ENCODE measurements around the gene NEBL. TPM values are rescaled to one million over a fixed set of nuclear protein-coding genes. Genes with fewer than 3 reads are reported as not detected.

The NEBL gene
- total RNA-seq, 4 donors from 2014 or later = 52.0 to 100 (median 62.3) TPM

DNA sequence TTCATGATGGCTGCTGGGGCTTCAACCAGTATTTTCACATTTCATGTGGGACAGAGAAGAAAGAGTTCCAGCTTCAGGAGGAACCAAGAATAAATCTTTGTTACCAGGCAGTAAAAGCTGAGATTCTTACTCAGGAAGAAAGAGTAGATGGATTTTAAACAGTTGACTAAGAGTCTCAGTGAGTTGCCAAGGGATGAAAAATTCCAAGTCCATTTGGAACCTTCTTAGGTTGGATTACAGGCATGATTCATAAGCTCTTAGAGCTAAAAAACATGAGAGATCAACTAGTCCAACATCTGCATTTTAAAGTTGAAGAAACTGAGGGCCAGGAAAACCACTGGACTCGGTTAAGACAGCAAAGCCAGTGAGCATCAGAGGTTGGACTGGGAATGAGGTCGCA is 148.6 kb downstream of the NEBL start:
- WGBS, 2 donors = 73 to 77% methylated on average over 2 of the region's 2 CpGs
- TF ChIP-seq POLR2A (IDR thresholded peaks at IDR 0.05) = no peak
- no peak for DNase-seq (ENCODE audit: low spot score in 2 of 2)
- H3K4me3 ChIP-seq (ENCODE audit: low read depth, poor library complexity, severe bottlenecking) = no peak overlapping the region
- intact Hi-C loops (cut with DNase I; ENCODE audit: low total_unique reads) = no loop called here

DNA sequence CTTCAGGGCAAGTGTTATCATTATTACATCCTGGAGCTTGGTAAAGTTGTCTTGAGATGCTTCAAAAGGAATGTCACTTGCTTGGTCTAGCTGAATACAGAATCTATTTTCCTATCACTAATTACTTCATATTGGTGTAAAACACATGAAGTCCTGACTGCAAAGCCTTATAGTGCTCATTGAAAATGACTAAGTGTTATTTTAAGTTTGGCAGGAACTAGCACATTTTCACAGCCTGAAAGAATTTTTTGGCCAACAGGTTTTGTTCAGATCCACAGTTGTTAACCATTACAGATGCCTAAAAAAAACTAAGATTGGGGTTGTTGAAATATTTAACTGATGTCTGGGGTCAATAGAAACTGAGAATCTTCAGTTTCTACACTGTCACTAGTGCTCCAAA is 149.3 kb downstream of the NEBL start:
- intact Hi-C loops (cut with DNase I; ENCODE audit: low total_unique reads) = no loop called here
- DNase-seq (ENCODE audit: low spot score in 2 of 2) = no peak
- no peak for TF ChIP-seq POLR2A (IDR thresholded peaks at IDR 0.05)
- TF ChIP-seq, protein P1, sequence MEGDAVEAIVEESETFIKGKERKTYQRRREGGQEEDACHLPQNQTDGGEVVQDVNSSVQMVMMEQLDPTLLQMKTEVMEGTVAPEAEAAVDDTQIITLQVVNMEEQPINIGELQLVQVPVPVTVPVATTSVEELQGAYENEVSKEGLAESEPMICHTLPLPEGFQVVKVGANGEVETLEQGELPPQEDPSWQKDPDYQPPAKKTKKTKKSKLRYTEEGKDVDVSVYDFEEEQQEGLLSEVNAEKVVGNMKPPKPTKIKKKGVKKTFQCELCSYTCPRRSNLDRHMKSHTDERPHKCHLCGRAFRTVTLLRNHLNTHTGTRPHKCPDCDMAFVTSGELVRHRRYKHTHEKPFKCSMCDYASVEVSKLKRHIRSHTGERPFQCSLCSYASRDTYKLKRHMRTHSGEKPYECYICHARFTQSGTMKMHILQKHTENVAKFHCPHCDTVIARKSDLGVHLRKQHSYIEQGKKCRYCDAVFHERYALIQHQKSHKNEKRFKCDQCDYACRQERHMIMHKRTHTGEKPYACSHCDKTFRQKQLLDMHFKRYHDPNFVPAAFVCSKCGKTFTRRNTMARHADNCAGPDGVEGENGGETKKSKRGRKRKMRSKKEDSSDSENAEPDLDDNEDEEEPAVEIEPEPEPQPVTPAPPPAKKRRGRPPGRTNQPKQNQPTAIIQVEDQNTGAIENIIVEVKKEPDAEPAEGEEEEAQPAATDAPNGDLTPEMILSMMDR (IDR thresholded peaks at IDR 0.05) = no peak
- no peak overlapping the region for H3K4me3 ChIP-seq (ENCODE audit: low read depth, poor library complexity, severe bottlenecking)

DNA sequence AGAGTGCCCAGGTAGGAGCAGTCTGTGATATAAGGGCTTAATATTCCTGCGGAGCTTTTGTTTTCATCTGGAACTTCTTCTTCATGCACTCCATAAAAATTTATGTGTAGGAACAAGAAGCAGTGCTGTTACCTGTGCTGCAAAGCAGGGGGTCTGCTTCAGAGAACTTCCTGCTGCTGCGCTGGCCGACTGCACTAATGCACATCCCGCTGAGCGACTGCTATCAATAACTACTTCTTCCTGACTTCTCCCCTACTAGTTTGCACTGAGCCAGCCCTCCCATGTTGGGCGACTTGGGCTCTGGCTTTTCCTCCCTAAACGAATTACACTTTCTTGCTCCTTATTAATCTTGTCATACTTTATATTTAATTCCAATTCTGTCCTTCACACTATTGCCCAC is 150.3 kb downstream of the NEBL start:
- intact Hi-C loops (cut with DNase I; ENCODE audit: low total_unique reads) = no loop called here
- TF ChIP-seq POLR2A (IDR thresholded peaks at IDR 0.05) = no peak
- TF ChIP-seq, protein P1 (IDR thresholded peaks at IDR 0.05) = no peak
- no peak overlapping the region for H3K4me3 ChIP-seq (ENCODE audit: low read depth, poor library complexity, severe bottlenecking)
- DNase-seq (ENCODE audit: low spot score in 2 of 2) = no peak
- WGBS, 2 donors = 86 to 88% methylated on average over 7 of the region's 7 CpGs

DNA sequence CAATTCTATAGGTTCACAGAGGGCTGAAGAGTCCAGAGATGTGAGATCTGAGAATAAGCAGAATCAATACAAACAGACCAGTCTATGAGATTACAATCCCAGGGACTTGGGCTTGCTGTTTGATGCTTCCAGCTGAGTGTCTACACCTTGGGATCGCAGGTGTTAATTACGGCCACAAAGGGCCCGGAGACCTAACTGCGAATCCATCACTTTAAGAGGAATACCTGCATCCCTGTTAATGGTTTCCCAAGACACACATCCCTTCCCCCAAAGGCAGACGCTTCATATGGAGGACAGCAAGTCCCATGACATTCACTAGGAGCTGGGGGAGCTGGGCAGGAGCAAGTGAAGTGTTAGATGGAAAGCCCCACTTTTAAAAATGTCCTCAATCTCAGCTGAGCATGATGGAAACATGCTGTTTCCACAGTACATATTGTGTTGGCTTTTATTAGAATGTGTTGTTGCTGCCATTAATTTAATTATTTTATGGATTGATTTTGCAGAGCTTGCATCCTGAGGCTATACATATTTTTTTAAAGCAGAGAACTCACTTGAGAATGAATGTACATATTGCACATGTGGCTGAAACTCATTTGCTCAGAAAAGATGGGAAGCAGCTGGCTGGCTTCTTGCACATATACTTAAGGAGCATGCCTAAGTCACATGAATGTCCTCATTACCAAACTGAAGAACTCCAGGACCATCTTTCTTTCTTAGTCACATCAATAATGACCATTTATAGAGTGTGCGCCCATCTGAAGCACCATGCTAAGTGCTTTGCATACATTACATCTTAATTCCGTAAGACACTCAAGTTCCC is 151.3 kb downstream of the NEBL start:
- TF ChIP-seq, protein P1 (IDR thresholded peaks at IDR 0.05) = no peak
- TF ChIP-seq POLR2A (IDR thresholded peaks at IDR 0.05) = no peak
- intact Hi-C loops (cut with DNase I; ENCODE audit: low total_unique reads) = no loop called here
- DNase-seq (ENCODE audit: low spot score in 2 of 2) = no peak
- no peak overlapping the region for H3K4me3 ChIP-seq (ENCODE audit: low read depth, poor library complexity, severe bottlenecking)
- 88 to 93% methylated on average over 7 of the region's 7 CpGs for WGBS, 2 donors

DNA sequence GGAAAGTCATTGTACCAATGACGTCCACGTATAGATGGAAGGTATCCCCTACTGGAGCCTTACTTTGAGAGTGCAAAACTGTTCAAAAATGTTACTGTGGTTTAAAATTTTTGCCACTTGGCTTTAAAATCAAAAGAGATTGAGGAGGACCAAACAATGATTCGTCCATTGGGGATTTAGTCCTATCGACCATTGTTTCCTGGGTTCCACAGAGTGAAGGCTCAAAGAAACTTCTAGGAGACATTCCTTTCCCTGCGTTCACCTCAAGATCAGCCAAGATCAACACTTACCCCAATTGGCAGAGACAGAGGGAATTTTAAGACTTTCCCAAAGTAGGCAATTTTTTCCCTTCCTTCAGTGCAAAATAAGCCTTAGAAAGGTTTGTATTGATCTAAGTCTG is 152.3 kb downstream of the NEBL start:
- TF ChIP-seq POLR2A (IDR thresholded peaks at IDR 0.05) = no peak
- TF ChIP-seq, protein P1 (IDR thresholded peaks at IDR 0.05) = no peak
- DNase-seq (ENCODE audit: low spot score in 2 of 2) = no peak
- WGBS, 2 donors = 79 to 82% methylated on average over 5 of the region's 5 CpGs
- no peak overlapping the region for H3K4me3 ChIP-seq (ENCODE audit: low read depth, poor library complexity, severe bottlenecking)
- intact Hi-C loops (cut with DNase I; ENCODE audit: low total_unique reads) = no loop called here

DNA sequence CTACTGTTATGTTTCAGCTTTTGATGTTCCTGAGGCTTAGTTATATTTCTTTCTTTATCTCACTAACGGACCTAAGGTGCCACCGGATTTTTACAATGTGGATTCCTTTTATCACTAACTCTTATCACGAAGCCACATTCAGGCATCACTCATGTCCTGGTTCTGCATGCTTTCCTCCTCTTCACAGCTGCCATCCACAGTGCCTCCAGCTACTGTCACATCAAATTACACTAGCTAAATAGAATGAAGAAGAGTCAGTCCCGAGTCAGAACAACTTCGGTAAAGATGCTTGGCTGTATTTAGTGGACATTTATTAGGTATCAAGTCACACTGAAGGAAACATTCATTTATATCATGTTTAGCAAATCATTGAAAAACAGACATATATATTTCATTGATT is 153.2 kb downstream of the NEBL start:
- intact Hi-C loops (cut with DNase I; ENCODE audit: low total_unique reads) = no loop called here
- no peak for DNase-seq (ENCODE audit: low spot score in 2 of 2)
- TF ChIP-seq POLR2A (IDR thresholded peaks at IDR 0.05) = no peak
- TF ChIP-seq, protein P1 (IDR thresholded peaks at IDR 0.05) = no peak
- WGBS, 2 donors = 46 to 57% methylated on average over 5 of the region's 5 CpGs
- H3K4me3 ChIP-seq (ENCODE audit: low read depth, poor library complexity, severe bottlenecking) = no peak overlapping the region
